Stimulated activated CD8-positive, alpha-beta memory T cell treated with anti-CD3 and anti-CD28 coated beads, Interleukin-12 subunit alpha, Interleukin-12 subunit beta, amount 100 ng/mL, for 24 hours (primary cell): ENCODE measurements around the gene INF2.

Source experiments
- DNase-seq: peaks from one replicate; pipeline ENCODE4 v3.0.0-alpha.2; 2020; ENCODE audit errors: extremely low read depth

Gene INF2

GRCh38 chr14:104702673-104703072 is 13.3 kb downstream of the INF2 start:
- DNase-seq: no peak

- DNase-seq: no peak
Measured at GRCh38 chr14:104703269-104703668, 13.9 kb downstream of the INF2 start.

- no peak for DNase-seq
Measured at GRCh38 chr14:104704252-104704651, 14.8 kb downstream of the INF2 start.

GRCh38 chr14:104705340-104706047 is 16.1 kb downstream of the INF2 start:
- no peak for DNase-seq

- no peak for DNase-seq
Measured at GRCh38 chr14:104706733-104707607, 17.6 kb downstream of the INF2 start.

- DNase-seq: no peak
Measured at GRCh38 chr14:104707608-104708595, 18.5 kb downstream of the INF2 start.

- DNase-seq: no peak
Measured at GRCh38 chr14:104708606-104709268, 19.3 kb downstream of the INF2 start.

- DNase-seq: no peak
Measured at GRCh38 chr14:104709387-104710039, 20.1 kb downstream of the INF2 start.

- no peak for DNase-seq
Measured at GRCh38 chr14:104710071-104710735, 20.8 kb downstream of the INF2 start.

- no peak for DNase-seq
Measured at GRCh38 chr14:104712881-104713734, 23.7 kb downstream of the INF2 start.

GRCh38 chr14:104714066-104714465 is 24.6 kb downstream of the INF2 start:
- DNase-seq: no peak

- no peak for DNase-seq
Measured at GRCh38 chr14:104714681-104715080, 25.3 kb downstream of the INF2 start.

GRCh38 chr14:104715416-104715815 is 26.0 kb downstream of the INF2 start:
- no peak for DNase-seq

GRCh38 chr14:104715871-104716270 is 26.5 kb downstream of the INF2 start:
- no peak for DNase-seq

- no peak for DNase-seq
Measured at GRCh38 chr14:104717137-104717536, 27.7 kb downstream of the INF2 start.

GRCh38 chr14:104717646-104718045 is 28.2 kb downstream of the INF2 start:
- DNase-seq: no peak

GRCh38 chr14:104718147-104718546 is 28.7 kb downstream of the INF2 start:
- DNase-seq: no peak

GRCh38 chr14:104718871-104719270 is 29.5 kb downstream of the INF2 start:
- no peak for DNase-seq

GRCh38 chr14:104719343-104719742 is 29.9 kb downstream of the INF2 start:
- DNase-seq: no peak
